Measurements from ENCODE around the gene SIKE1. TPM values are rescaled to one million over a fixed set of nuclear protein-coding genes. Genes with fewer than 3 reads are reported as not detected.

The SIKE1 gene
- total and polyA plus RNA-seq, 7 experiments from 2014 or later: 32.7 to 69.4 (median 50.7) TPM

GRCh38 chr1:114750780-114751179 lies 29.7 kb downstream of the SIKE1 start:
- DNase-seq: no peak
- H3K9me3 Mint-ChIP-seq: no peaks in the 10 kb centered on the region
- ChIA-PET POLR2A (interaction anchor here (0.5 to 1.4 kb wide), 3 partner anchors 34 to 240 kb away, joined by 3 to 4 read pairs (median 3); partner anchors contain the start of genes NRAS and TRIM33), CTCF (no interaction called here)
- H3K36me3 ChIP-seq (ENCODE audit: control insufficient read depth in 2 of 3, insufficient read depth in 3 of 3, low read length in 3 of 3): peaks cover 7 to 26% (median 15%) of the 10 kb centered on the region in 3 experiments
- peaks cover 54 to 86% of the 10 kb centered on the region in 2 donors for H3K4me1 ChIP-seq (ENCODE audit: control insufficient read depth in 2 of 2, insufficient read depth in 2 of 2, low read length in 2 of 2)
- peak overlapping the region; percentile 35 for H3K27ac ChIP-seq (ENCODE audit: low read depth, low read length)
- intact Hi-C loops (cut with micrococcal nuclease): loop anchor here in 1 of 2 donors (10.0 kb wide), 1 partner anchor 406 kb away; no protein-coding TSS in a partner anchor
- H3K4me3 Mint-ChIP-seq: peak overlapping the region in 8 of 10 donors; percentile 34 to 98 (median 70)
- no peaks in the 10 kb centered on the region for H3K9me3 ChIP-seq (ENCODE audit: control insufficient read depth in 2 of 3, low read length in 3 of 3)
- ATAC-seq: no peak
- no peaks in the 10 kb centered on the region for H3K27me3 ChIP-seq (ENCODE audit: control insufficient read depth in 2 of 2, insufficient read depth in 2 of 2, low read length in 2 of 2)
- H3K36me3 Mint-ChIP-seq: peaks cover 0 to 46% (median 19%) of the 10 kb centered on the region in 5 donors
- no peaks in the 10 kb centered on the region for H3K27me3 Mint-ChIP-seq
- H3K4me3 ChIP-seq (ENCODE audit: low read length): no peak overlapping the region
- peaks cover 73 to 99% (median 95%) of the 10 kb centered on the region in 7 donors for H3K4me1 Mint-ChIP-seq
- H3K27ac Mint-ChIP-seq: peak overlapping the region in 4 of 9 donors; percentile 12 to 69 (median 46)

GRCh38 chr1:114749835-114750234 lies 30.6 kb downstream of the SIKE1 start:
- no peaks in the 10 kb centered on the region for H3K9me3 ChIP-seq (ENCODE audit: control insufficient read depth in 2 of 3, low read length in 3 of 3)
- Mint-ChIP-seq H3K4me3 (peak overlapping the region in 7 of 10 donors; percentile 60 to 98 (median 69)), H3K36me3 (peaks cover 0 to 45% (median 19%) of the 10 kb centered on the region in 5 donors), H3K27me3 (no peaks in the 10 kb centered on the region), H3K27ac (peak overlapping the region in 2 of 9 donors; percentile 7 to 27), H3K9me3 (no peaks in the 10 kb centered on the region), H3K4me1 (peaks cover 67 to 99% (median 95%) of the 10 kb centered on the region in 7 donors)
- intact Hi-C loops (cut with micrococcal nuclease): loop anchor here in 1 of 2 donors (10.0 kb wide), 1 partner anchor 405 kb away; no protein-coding TSS in a partner anchor
- H3K36me3 ChIP-seq (ENCODE audit: control insufficient read depth in 2 of 3, insufficient read depth in 3 of 3, low read length in 3 of 3): peaks cover 7 to 26% (median 15%) of the 10 kb centered on the region in 3 experiments
- H3K4me3 ChIP-seq (ENCODE audit: low read length): no peak overlapping the region
- DNase-seq (no peak), ATAC-seq (no peak)
- peaks cover 45 to 77% of the 10 kb centered on the region in 2 donors for H3K4me1 ChIP-seq (ENCODE audit: control insufficient read depth in 2 of 2, insufficient read depth in 2 of 2, low read length in 2 of 2)
- H3K27ac ChIP-seq (ENCODE audit: low read depth, low read length): no peak overlapping the region
- no peaks in the 10 kb centered on the region for H3K27me3 ChIP-seq (ENCODE audit: control insufficient read depth in 2 of 2, insufficient read depth in 2 of 2, low read length in 2 of 2)
- ChIA-PET CTCF (no interaction called here), POLR2A (interaction anchor here (0.6 kb wide), 1 partner anchor 17 kb away, joined by 4 read pairs; no protein-coding TSS in a partner anchor)

- peak overlapping the region in 3 of 9 donors; percentile 7 to 48 (median 13) for H3K27ac Mint-ChIP-seq
- ChIA-PET POLR2A (no interaction called here), CTCF (no interaction called here)
- H3K27me3 ChIP-seq (ENCODE audit: control insufficient read depth in 2 of 2, insufficient read depth in 2 of 2, low read length in 2 of 2): no peaks in the 10 kb centered on the region
- no peak overlapping the region for H3K27ac ChIP-seq (ENCODE audit: low read depth, low read length)
- H3K4me3 ChIP-seq (ENCODE audit: low read length): no peak overlapping the region
- H3K4me1 Mint-ChIP-seq: peaks cover 54 to 95% (median 90%) of the 10 kb centered on the region in 7 donors
- intact Hi-C loops (cut with micrococcal nuclease): loop anchor here in 1 of 2 donors (1.0 kb wide), 1 partner anchor 8 kb away; no protein-coding TSS in a partner anchor
- peaks cover 0 to 50% (median 25%) of the 10 kb centered on the region in 5 donors for H3K36me3 Mint-ChIP-seq
- peak overlapping the region in 5 of 10 donors; percentile 6 to 37 (median 26) for H3K4me3 Mint-ChIP-seq
- no peaks in the 10 kb centered on the region for H3K9me3 Mint-ChIP-seq
- ATAC-seq (no peak), DNase-seq (no peak)
- no peaks in the 10 kb centered on the region for H3K27me3 Mint-ChIP-seq
- H3K9me3 ChIP-seq (ENCODE audit: control insufficient read depth in 2 of 3, low read length in 3 of 3): no peaks in the 10 kb centered on the region
- peaks cover 15 to 55% of the 10 kb centered on the region in 2 donors for H3K4me1 ChIP-seq (ENCODE audit: control insufficient read depth in 2 of 2, insufficient read depth in 2 of 2, low read length in 2 of 2)
- H3K36me3 ChIP-seq (ENCODE audit: control insufficient read depth in 2 of 3, insufficient read depth in 3 of 3, low read length in 3 of 3): peaks cover 7 to 39% (median 15%) of the 10 kb centered on the region in 3 experiments
Measured at GRCh38 chr1:114746450-114747121, 33.9 kb downstream of the SIKE1 start.

DNA sequence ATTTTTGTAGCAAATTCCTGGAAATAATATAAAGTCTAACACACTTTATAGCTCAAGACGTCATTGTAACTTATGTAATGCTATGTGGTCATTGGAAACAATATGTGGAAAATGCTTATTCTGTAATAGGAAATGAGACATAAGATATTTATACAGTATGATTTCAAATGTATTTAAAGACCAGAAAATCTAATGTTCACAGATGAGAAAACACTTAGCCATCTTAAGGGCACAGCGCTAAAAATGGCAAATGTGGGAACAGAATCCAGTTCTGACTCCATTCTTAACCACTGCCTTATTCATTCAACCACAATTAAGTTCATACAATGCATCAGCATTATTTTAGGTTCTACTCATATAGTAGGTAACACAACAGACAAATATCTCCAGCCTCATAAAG lies 35.2 kb downstream of the SIKE1 start:
- no peak for DNase-seq
- Histone ChIP-seq H3K4me1 (ENCODE audit: control insufficient read depth in 2 of 2, insufficient read depth in 2 of 2, low read length in 2 of 2) (peaks cover 2 to 43% of the 10 kb centered on the region in 2 donors), H3K27ac (ENCODE audit: low read depth, low read length) (no peak overlapping the region), H3K27me3 (ENCODE audit: control insufficient read depth in 2 of 2, insufficient read depth in 2 of 2, low read length in 2 of 2) (no peaks in the 10 kb centered on the region), H3K4me3 (ENCODE audit: low read length) (no peak overlapping the region), H3K9me3 (ENCODE audit: control insufficient read depth in 2 of 3, low read length in 3 of 3) (no peaks in the 10 kb centered on the region), H3K36me3 (ENCODE audit: control insufficient read depth in 2 of 3, insufficient read depth in 3 of 3, low read length in 3 of 3) (peaks cover 7 to 40% (median 15%) of the 10 kb centered on the region in 3 experiments)
- H3K4me1 Mint-ChIP-seq: peaks cover 51 to 95% (median 90%) of the 10 kb centered on the region in 7 donors
- intact Hi-C loops (cut with micrococcal nuclease): no loop called here
- ChIA-PET CTCF (no interaction called here), POLR2A (interaction anchor here (0.9 to 1.2 kb wide), 2 partner anchors 8 to 11 kb away, joined by 3 to 4 read pairs; no protein-coding TSS in a partner anchor)
- H3K27ac Mint-ChIP-seq: peak overlapping the region in 2 of 9 donors; percentile 7 to 19
- no peaks in the 10 kb centered on the region for H3K27me3 Mint-ChIP-seq
- H3K9me3 Mint-ChIP-seq: no peaks in the 10 kb centered on the region
- peaks cover 4 to 52% (median 25%) of the 10 kb centered on the region in 5 donors for H3K36me3 Mint-ChIP-seq
- ATAC-seq: peak; percentile 18
- H3K4me3 Mint-ChIP-seq: peak overlapping the region in 5 of 10 donors; percentile 1 to 37 (median 18)

DNA sequence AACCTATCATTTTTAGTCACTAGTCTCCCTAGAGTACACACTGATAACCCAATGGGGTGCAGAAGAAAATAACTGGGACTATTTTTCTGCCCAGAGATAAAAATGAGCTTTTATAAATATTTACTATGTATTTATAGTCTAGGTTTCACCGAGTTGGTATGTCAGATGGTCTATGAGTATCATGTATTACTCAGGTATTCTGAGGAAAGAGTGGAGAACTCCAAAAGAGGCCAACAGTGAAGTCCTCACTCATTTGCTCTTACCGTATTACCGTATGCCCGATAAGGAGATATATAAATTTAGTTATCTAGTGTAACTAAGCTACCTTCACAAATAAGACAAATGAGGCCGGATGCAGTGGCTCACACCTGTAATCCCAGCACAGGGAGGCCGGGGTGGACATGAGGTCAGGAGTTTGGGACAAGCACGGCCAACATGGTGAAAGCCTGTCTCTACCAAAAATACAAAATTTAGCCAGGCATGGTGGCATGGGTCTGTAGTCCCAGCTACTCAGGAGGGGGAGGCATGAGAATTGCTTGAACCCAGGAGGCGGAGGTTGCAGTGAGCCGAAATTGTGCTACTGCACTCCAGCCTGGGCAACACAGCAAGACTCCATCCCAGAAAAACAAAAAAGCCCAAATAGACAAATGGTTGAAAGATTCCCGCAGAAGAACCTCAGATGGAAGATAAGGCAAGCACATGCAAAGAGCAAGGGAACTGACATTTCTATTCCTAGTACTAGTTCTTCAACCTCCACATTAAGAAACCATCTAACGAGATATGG lies 38.3 kb downstream of the SIKE1 start:
- H3K36me3 Mint-ChIP-seq: peaks cover 4 to 37% (median 15%) of the 10 kb centered on the region in 5 donors
- Histone ChIP-seq H3K4me3 (ENCODE audit: low read length) (no peak overlapping the region), H3K27ac (ENCODE audit: low read depth, low read length) (no peak overlapping the region), H3K9me3 (ENCODE audit: control insufficient read depth in 2 of 3, low read length in 3 of 3) (no peaks in the 10 kb centered on the region), H3K36me3 (ENCODE audit: control insufficient read depth in 2 of 3, insufficient read depth in 3 of 3, low read length in 3 of 3) (peaks cover 7 to 35% (median 14%) of the 10 kb centered on the region in 3 experiments), H3K27me3 (ENCODE audit: control insufficient read depth in 2 of 2, insufficient read depth in 2 of 2, low read length in 2 of 2) (no peaks in the 10 kb centered on the region), H3K4me1 (ENCODE audit: control insufficient read depth in 2 of 2, insufficient read depth in 2 of 2, low read length in 2 of 2) (peaks cover 0 to 19% of the 10 kb centered on the region in 2 donors)
- no peak for ATAC-seq
- peak overlapping the region in 5 of 9 donors; percentile 2 to 71 (median 28) for H3K27ac Mint-ChIP-seq
- no peaks in the 10 kb centered on the region for H3K9me3 Mint-ChIP-seq
- DNase-seq: no peak
- peaks cover 36 to 78% (median 64%) of the 10 kb centered on the region in 7 donors for H3K4me1 Mint-ChIP-seq
- H3K27me3 Mint-ChIP-seq: no peaks in the 10 kb centered on the region
- H3K4me3 Mint-ChIP-seq: peak overlapping the region in 3 of 10 donors; percentile 4 to 23 (median 16)
- POLR2A ChIA-PET: interaction anchor here (0.9 kb wide), 1 partner anchor 27 kb away, joined by 3 read pairs; no protein-coding TSS in a partner anchor
- intact Hi-C loops (cut with micrococcal nuclease): loop anchor here in 1 of 2 donors (2.0 kb wide), 1 partner anchor 15 kb away; the partner anchor contains the start of gene CSDE1
- CTCF ChIA-PET: no interaction called here

GRCh38 chr1:114740331-114740730 lies 40.2 kb downstream of the SIKE1 start:
- H3K27ac ChIP-seq (ENCODE audit: low read depth, low read length): peak overlapping the region; percentile 6
- peaks cover 7 to 54% (median 29%) of the 10 kb centered on the region in 3 experiments for H3K36me3 ChIP-seq (ENCODE audit: control insufficient read depth in 2 of 3, insufficient read depth in 3 of 3, low read length in 3 of 3)
- peaks cover 0 to 2% (median 0%) of the 10 kb centered on the region in 11 donors for H3K9me3 Mint-ChIP-seq
- no peak for DNase-seq
- H3K27me3 Mint-ChIP-seq: no peaks in the 10 kb centered on the region
- CTCF ChIA-PET: no interaction called here
- no peaks in the 10 kb centered on the region for H3K9me3 ChIP-seq (ENCODE audit: control insufficient read depth in 2 of 3, low read length in 3 of 3)
- peaks cover 12 to 38% (median 21%) of the 10 kb centered on the region in 5 donors for H3K36me3 Mint-ChIP-seq
- H3K4me1 Mint-ChIP-seq: peaks cover 19 to 69% (median 53%) of the 10 kb centered on the region in 7 donors
- no peaks in the 10 kb centered on the region for H3K27me3 ChIP-seq (ENCODE audit: control insufficient read depth in 2 of 2, insufficient read depth in 2 of 2, low read length in 2 of 2)
- H3K4me1 ChIP-seq (ENCODE audit: control insufficient read depth in 2 of 2, insufficient read depth in 2 of 2, low read length in 2 of 2): peaks cover 0 to 8% of the 10 kb centered on the region in 2 donors
- POLR2A ChIA-PET: no interaction called here
- H3K4me3 Mint-ChIP-seq: no peak overlapping the region
- ATAC-seq: no peak
- intact Hi-C loops (cut with micrococcal nuclease): loop anchor here in 1 of 2 donors (2.0 kb wide), 1 partner anchor 16 kb away; the partner anchor contains the start of gene CSDE1
- H3K27ac Mint-ChIP-seq: peak overlapping the region in 1 of 9 donors; percentile 14
- H3K4me3 ChIP-seq (ENCODE audit: low read length): no peak overlapping the region
